H1 (cell line): ENCODE measurements around the gene FOXA2. TPM values are rescaled to one million over a fixed set of nuclear protein-coding genes. Genes with fewer than 3 reads are reported as not detected.

ENCODE experiments used
- CTCF ChIA-PET: fragments of 300-600 bp; sonication (Branson Sonifier 250); formaldehyde crosslinking; loops from one replicate; lab custom pipeline; 2021; ENCODE audit not compliant: partially characterized antibody; lab: Charles Lee
- POLR2A ChIA-PET: fragments of 300-600 bp; sonication (Branson Sonifier 250); formaldehyde crosslinking; loops from one replicate; lab custom pipeline; 2021; ENCODE audit warnings: inconsistent platforms; ENCODE audit not compliant: partially characterized antibody; lab: Charles Lee
- DNase-seq, 2 experiments: peaks; one replicate each; pipeline versions ENCODE4 v3.0.0 to v3.0.0-alpha.2; 2010 to 2022; ENCODE audit warnings: low spot score in 2 of 2, low read depth in 1 of 2, mixed read lengths in 1 of 2
- FAIRE-seq: peaks from 2 replicates; lab custom pipeline; 2011; peaks lifted over from hg19 to GRCh38; lab: Jason Lieb, UNC
- H2AFZ ChIP-seq: 2 replicates; pipeline ENCODE4 v1.8.1; 2012; ENCODE audit warnings: low read length, inconsistent platforms
- H2AK5ac ChIP-seq: 2 replicates; pipeline ENCODE4 v1.6.1; 2013; ENCODE audit warnings: low read depth, low read length
- H2BK120ac ChIP-seq: replicated peaks from 2 replicates; pipeline ENCODE3; 2013; ENCODE audit warnings: low read depth, low read length, inconsistent platforms
- H2BK12ac ChIP-seq: 2 replicates; pipeline ENCODE4 v1.6.1; 2013; ENCODE audit warnings: low read depth, low read length
- H2BK15ac ChIP-seq: 2 replicates; pipeline ENCODE4 v1.6.1; 2013; ENCODE audit warnings: low read length
- H2BK20ac ChIP-seq: 2 replicates; pipeline ENCODE4 v1.6.1; 2013; ENCODE audit warnings: low read length
- H2BK5ac ChIP-seq: 2 replicates; pipeline ENCODE4 v1.6.1; 2013; ENCODE audit warnings: low read depth, low read length
- H3K14ac ChIP-seq: 2 replicates; pipeline ENCODE4 v1.6.1; 2013; ENCODE audit warnings: inconsistent platforms; ENCODE audit not compliant: insufficient read length
- H3K18ac ChIP-seq: 2 replicates; pipeline ENCODE4 v1.6.1; 2013; ENCODE audit warnings: low read length; ENCODE audit errors: extremely low read depth
- H3K23ac ChIP-seq: 2 replicates; pipeline ENCODE4 v1.6.1; 2013; ENCODE audit warnings: inconsistent platforms; ENCODE audit not compliant: insufficient read length
- H3K23me2 ChIP-seq: 2 replicates; pipeline ENCODE4 v1.6.1; 2013; ENCODE audit warnings: low read depth, low read length
- H3K27ac ChIP-seq: 2 replicates; pipeline ENCODE4 v1.6.1; 2011; ENCODE audit warnings: low read depth, low read length, inconsistent platforms
- H3K27me3 ChIP-seq, 4 experiments: replicated peaks in 1 of 4; 1 replicate in 1 of 4; 2 replicates in 3 of 4; pipeline versions ENCODE4 v1.6.1 to v1.8.1; 2011 to 2013; ENCODE audit warnings: low read length in 3 of 4, mild to moderate bottlenecking in 3 of 4, inconsistent platforms in 2 of 4, mixed read lengths in 2 of 4, moderate library complexity in 1 of 4; ENCODE audit not compliant: control insufficient read depth in 3 of 4, insufficient read depth in 3 of 4; ENCODE audit errors: extremely low read depth in 1 of 4
- H3K36me3 ChIP-seq, 4 experiments: 2 replicates each; pipeline versions ENCODE4 v1.6.1 to v1.8.1; 2011 to 2013; ENCODE audit warnings: mild to moderate bottlenecking in 4 of 4, low read length in 3 of 4, moderate library complexity in 2 of 4, control low read depth in 1 of 4, inconsistent platforms in 1 of 4; ENCODE audit not compliant: insufficient read depth in 4 of 4, control insufficient read depth in 2 of 4
- H3K4ac ChIP-seq: replicated peaks from 2 replicates; pipeline ENCODE3; 2013; ENCODE audit warnings: low read length, low read depth, mixed read lengths, inconsistent platforms; ENCODE audit not compliant: insufficient read length
- H3K4me1 ChIP-seq, 4 experiments: replicated peaks in 1 of 4; 1 replicate in 1 of 4; 2 replicates in 3 of 4; pipeline versions ENCODE4 v1.6.1 to v1.8.1; 2011 to 2013; ENCODE audit warnings: low read length in 3 of 4, inconsistent platforms in 2 of 4, mixed read lengths in 1 of 4; ENCODE audit not compliant: insufficient read depth in 4 of 4, control insufficient read depth in 3 of 4
- H3K4me2 ChIP-seq, 2 experiments: 2 replicates each; pipeline versions ENCODE4 v1.6.1 to v1.8.1; 2011 to 2013; ENCODE audit warnings: low read depth in 2 of 2, low read length in 2 of 2, control low read depth in 1 of 2, inconsistent platforms in 1 of 2, mild to moderate bottlenecking in 1 of 2; ENCODE audit not compliant: insufficient read depth in 1 of 2
- H3K4me3 ChIP-seq, 4 experiments: fragments of 200-600, 300-600 bp in 1 of 4; sonication (generic), shearing (Covaris generic), sonication (Bioruptor Twin) in 1 of 4; 2 replicates each; pipeline versions ENCODE4 v1.5.1 to v1.8.1; 2011 to 2016; ENCODE audit warnings: low read length in 4 of 4, low read depth in 3 of 4, control low read depth in 2 of 4, inconsistent platforms in 2 of 4, mild to moderate bottlenecking in 2 of 4, mixed read lengths in 1 of 4, moderate library complexity in 1 of 4; ENCODE audit not compliant: insufficient read depth in 2 of 4; ENCODE audit errors: extremely low read depth in 1 of 4
- H3K56ac ChIP-seq: replicated peaks from 2 replicates; pipeline ENCODE3; 2013; ENCODE audit warnings: low read depth, mild to moderate bottlenecking, mixed read lengths, low read length, inconsistent platforms; ENCODE audit not compliant: insufficient read length
- H3K79me1 ChIP-seq: 2 replicates; pipeline ENCODE4 v1.6.1; 2013; ENCODE audit warnings: low read depth, low read length, control low read depth
- H3K79me2 ChIP-seq, 2 experiments: 2 replicates each; pipeline versions ENCODE4 v1.6.1 to v1.8.1; 2012 to 2013; ENCODE audit warnings: low read length in 2 of 2, mild to moderate bottlenecking in 2 of 2, inconsistent platforms in 1 of 2; ENCODE audit not compliant: insufficient read depth in 2 of 2, control insufficient read depth in 1 of 2
- H3K9ac ChIP-seq, 4 experiments: replicated peaks in 1 of 4; 1 replicate in 1 of 4; 2 replicates in 3 of 4; pipeline versions ENCODE4 v1.6.1 to v1.8.1; 2011 to 2013; ENCODE audit warnings: low read depth in 3 of 4, low read length in 3 of 4, control low read depth in 2 of 4, mild to moderate bottlenecking in 2 of 4, moderate library complexity in 2 of 4, inconsistent platforms in 1 of 4; ENCODE audit errors: extremely low read depth in 1 of 4
- H3K9me3 ChIP-seq, 2 experiments: 2 replicates each; pipeline versions ENCODE4 v1.6.1 to v1.8.1; 2012 to 2013; ENCODE audit warnings: mild to moderate bottlenecking in 2 of 2, moderate library complexity in 2 of 2, control low read depth in 1 of 2, inconsistent platforms in 1 of 2, low read depth in 1 of 2, low read length in 1 of 2, mixed read lengths in 1 of 2; ENCODE audit not compliant: insufficient read depth in 2 of 2
- H4K20me1 ChIP-seq, 2 experiments: replicated peaks in 1 of 2; 2 replicates each; pipeline versions ENCODE3 to v1.8.1; 2011 to 2013; ENCODE audit warnings: inconsistent platforms in 2 of 2, low read length in 2 of 2, mild to moderate bottlenecking in 1 of 2; ENCODE audit not compliant: insufficient read depth in 2 of 2, control insufficient read depth in 1 of 2
- H4K5ac ChIP-seq: 2 replicates; pipeline ENCODE4 v1.6.1; 2013; ENCODE audit warnings: low read length, low read depth, mixed read lengths, inconsistent platforms; ENCODE audit not compliant: insufficient read length
- H4K8ac ChIP-seq: 2 replicates; pipeline ENCODE4 v1.8.0; 2013; ENCODE audit warnings: mild to moderate bottlenecking, moderate library complexity, low read length, inconsistent platforms; ENCODE audit not compliant: insufficient read depth; ENCODE audit errors: extremely low read depth
- H4K91ac ChIP-seq: replicated peaks from 2 replicates; pipeline ENCODE3; 2013; ENCODE audit warnings: low read length, mixed read lengths, inconsistent platforms; ENCODE audit not compliant: insufficient read length
- CBX5 ChIP-seq: fragments of 300-800, 300-1000 bp; sonication (generic); IDR thresholded peaks from 2 replicates; pipeline ENCODE4 v1.7.1; 2016; ENCODE audit warnings: antibody characterized with exemption, low read length, low read depth
- CTBP2 ChIP-seq: IDR thresholded peaks from 2 replicates; pipeline ENCODE4 v1.7.0; 2011; ENCODE audit warnings: borderline replicate concordance, mild to moderate bottlenecking, moderate library complexity, mixed read lengths, low read length; ENCODE audit not compliant: insufficient read depth, insufficient read length
- E2F6 ChIP-seq: IDR thresholded peaks from 2 replicates; pipeline ENCODE4 v1.6.1; 2012; ENCODE audit warnings: inconsistent platforms
- HDAC2 ChIP-seq, 2 experiments: fragments of 300-600 bp in 1 of 2; sonication (generic) in 1 of 2; IDR thresholded peaks; 2 replicates each; pipeline ENCODE4 v1.6.1; 2011 to 2012; ENCODE audit warnings: low read depth in 2 of 2, low read length in 2 of 2, mild to moderate bottlenecking in 2 of 2, moderate library complexity in 2 of 2, borderline replicate concordance in 1 of 2, inconsistent platforms in 1 of 2
- KDM5A ChIP-seq: fragments of 200-600 bp; IDR thresholded peaks from 2 replicates; pipeline ENCODE4 v1.7.1; 2012; ENCODE audit warnings: mild to moderate bottlenecking, low read length, inconsistent platforms, mixed read lengths
- NRF1 ChIP-seq: IDR thresholded peaks from 2 replicates; pipeline ENCODE4 v1.6.1; 2011; ENCODE audit warnings: mild to moderate bottlenecking, low read depth, low read length, improper control_type of control experiment
- RNF2 ChIP-seq: fragments of 200-900, 300-1000 bp; sonication (generic); IDR thresholded peaks from 2 replicates; pipeline ENCODE4 v1.7.1; 2016; ENCODE audit warnings: borderline replicate concordance, low read depth, mild to moderate bottlenecking, antibody characterized with exemption, low read length; ENCODE audit not compliant: poor library complexity, severe bottlenecking; ENCODE audit errors: missing control alignments
- SUZ12 ChIP-seq: fragments of 200-600 bp; sonication (generic); IDR thresholded peaks from 2 replicates; pipeline ENCODE4 v1.6.1; 2012; ENCODE audit warnings: mild to moderate bottlenecking, inconsistent platforms, low read length, moderate library complexity, mixed read lengths
- ZNF274 ChIP-seq: IDR thresholded peaks from 2 replicates; pipeline ENCODE4 v1.7.0; 2012; ENCODE audit warnings: low read length, borderline replicate concordance; ENCODE audit errors: extremely low read depth
- WGBS, 2 experiments: shearing (Covaris generic) in 1 of 2; methylation state at CpG; one replicate each; pipeline versions ENCODE4 v1.1.6 to v1.1.7; 2013 to 2015; ENCODE audit warnings: low lambda C conversion rate in 2 of 2, mixed read lengths in 2 of 2, inconsistent platforms in 1 of 2, low coverage in 1 of 2, missing lambda C conversion rate in 1 of 2; ENCODE audit not compliant: insufficient replicate concordance in 2 of 2, insufficient coverage in 1 of 2, insufficient read length in 1 of 2; ENCODE audit errors: extremely low coverage in 1 of 2, missing lambda C conversion rate in 1 of 2; 5-methylcytosine and 5-hydroxymethylcytosine counted together
- polyA plus RNA-seq, 7 experiments: library from polyadenylated mRNA; depleted of rRNA in 3 of 7; stranded (reverse) in 5 of 7; unstranded in 2 of 7; fragments of >200 nt in 5 of 7; fragments of 200-250 nt in 2 of 7; gene quantifications; 1 replicate in 5 of 7; 2 replicates in 1 of 7; 4 replicates in 1 of 7; pipeline versions ENCODE4 v1.2.1 to v1.2.3, GENCODE V29; 2011 to 2013; ENCODE audit warnings: missing spikeins in 2 of 7, mixed read lengths in 2 of 7
- total RNA-seq: library from RNA; stranded (reverse); fragmentation: NEBNext Ultra II Directional; extraction: Animal tissue kit (Norgen Biotek cat#: 25700); gene quantifications from 2 replicates; pipeline ENCODE4 v1.2.1, GENCODE V29; 2021

FOXA2 gene
- total and polyA plus RNA-seq, 2 of the 8 experiments (the other 6 are each of a cell fraction or from before 2014, with no cell fraction given): not detected

GRCh38 chr20:22584922-22585785, 782 bp upstream of the FOXA2 start:
- no peak overlapping the region for H3K23ac ChIP-seq
- peaks cover under 1 to 13% (median 9%) of the 10 kb centered on the region in 4 experiments for H3K4me1 ChIP-seq
- no peak overlapping the region for H2BK120ac ChIP-seq
- H4K91ac ChIP-seq: no peak overlapping the region
- no peak overlapping the region for H3K9ac ChIP-seq
- H3K4me2 ChIP-seq: peak overlapping the region; percentile 47 to 55
- peaks cover 3% of the 10 kb centered on the region; the same call in 1 of the 2 replicates for H3K23me2 ChIP-seq
- H2AK5ac ChIP-seq: no peak overlapping the region
- H2BK20ac ChIP-seq: no peak overlapping the region
- POLR2A ChIA-PET: interaction anchor here (1.1 kb wide), 1 partner anchor 10 kb away, joined by 4 read pairs; no protein-coding TSS in a partner anchor
- no peak overlapping the region for H3K4ac ChIP-seq
- no peaks in the 10 kb centered on the region for H3K79me1 ChIP-seq
- H4K20me1 ChIP-seq: peaks cover 12 to 14% of the 10 kb centered on the region in 2 experiments
- H3K9me3 ChIP-seq: peaks cover 0 to 3% of the 10 kb centered on the region in 2 experiments; a peak in 1 of 4 replicates
- H3K27ac ChIP-seq: no peak overlapping the region
- H3K27me3 ChIP-seq: peaks cover 85 to 100% (median 97%) of the 10 kb centered on the region in 4 experiments
- no peak overlapping the region for H2AFZ ChIP-seq
- no peak overlapping the region for H3K18ac ChIP-seq
- no peak overlapping the region for H4K5ac ChIP-seq
- H2BK15ac ChIP-seq: no peak overlapping the region
- no peak overlapping the region for H3K56ac ChIP-seq
- DNase-seq: peak in 1 of 2 experiments; percentile 71
- H3K14ac ChIP-seq: no peak overlapping the region
- H4K8ac ChIP-seq: no peak overlapping the region
- FAIRE-seq: no peak
- no peak overlapping the region for H2BK5ac ChIP-seq
- H3K36me3 ChIP-seq: peaks cover 0 to 15% (median 0%) of the 10 kb centered on the region in 4 experiments; a peak in 1 of 8 replicates
- no peak overlapping the region for H2BK12ac ChIP-seq
- H3K79me2 ChIP-seq: no peaks in the 10 kb centered on the region
- peak overlapping the region in 3 of 4 experiments; percentile 7 to 52 (median 10); a peak in 5 of 8 replicates for H3K4me3 ChIP-seq
- 3% methylated on average over 48 of the region's 58 CpGs; no CpG with 5 or more reads in 1 of the 2 experiments for WGBS, 2 experiments
- CTCF ChIA-PET: interaction anchor here (0.6 to 4.9 kb wide), 14 partner anchors 10 to 245 kb away, joined by 3 to 82 read pairs (median 14); no protein-coding TSS in a partner anchor
- TF ChIP-seq KDM5A (no peak), ZNF274 (no peak), CTBP2 (peak; percentile 4), E2F6 (0 out of 2 replicates have a peak, but pooled peaks have one; percentile 4), RNF2 (peak; percentile 88), CBX5 (no peak), NRF1 (no peak), SUZ12 (peak; percentile 100), HDAC2 (IDR thresholded peaks at IDR 0.05; ENCODE audit: borderline replicate concordance in 1 of 2, low read depth in 2 of 2, low read length in 2 of 2) (no peak)
